BLaER1 (cell line): ENCODE measurements around the gene SLC9A1.

ENCODE experiments used
- H3K27ac ChIP-seq: shearing (Covaris generic); formaldehyde crosslinking; 2 replicates; pipeline ENCODE4 v1.8.1; 2022
- H3K27me3 ChIP-seq: shearing (Covaris generic); formaldehyde crosslinking; 2 replicates; pipeline ENCODE4 v1.8.1; 2022
- H3K36me3 ChIP-seq: shearing (Covaris generic); formaldehyde crosslinking; 2 replicates; pipeline ENCODE4 v1.8.1; 2022
- H3K4me1 ChIP-seq: shearing (Covaris generic); formaldehyde crosslinking; 2 replicates; pipeline ENCODE4 v1.8.1; 2022
- H3K4me2 ChIP-seq: shearing (Covaris generic); formaldehyde crosslinking; 2 replicates; pipeline ENCODE4 v1.8.1; 2022
- H3K4me3 ChIP-seq: shearing (Covaris generic); formaldehyde crosslinking; 2 replicates; pipeline ENCODE4 v1.8.1; 2022
- H3K9ac ChIP-seq: shearing (Covaris generic); formaldehyde crosslinking; 2 replicates; pipeline ENCODE4 v1.8.1; 2022
- H3K9me3 ChIP-seq: shearing (Covaris generic); formaldehyde crosslinking; 2 replicates; pipeline ENCODE4 v1.8.1; 2022
- H4K20me1 ChIP-seq: shearing (Covaris generic); formaldehyde crosslinking; 2 replicates; pipeline ENCODE4 v1.8.1; 2022
- Cebpa-rat ChIP-seq: shearing (Covaris generic); IDR thresholded peaks from 2 replicates; pipeline ENCODE4 v1.8.1; 2022

Gene SLC9A1

DNA sequence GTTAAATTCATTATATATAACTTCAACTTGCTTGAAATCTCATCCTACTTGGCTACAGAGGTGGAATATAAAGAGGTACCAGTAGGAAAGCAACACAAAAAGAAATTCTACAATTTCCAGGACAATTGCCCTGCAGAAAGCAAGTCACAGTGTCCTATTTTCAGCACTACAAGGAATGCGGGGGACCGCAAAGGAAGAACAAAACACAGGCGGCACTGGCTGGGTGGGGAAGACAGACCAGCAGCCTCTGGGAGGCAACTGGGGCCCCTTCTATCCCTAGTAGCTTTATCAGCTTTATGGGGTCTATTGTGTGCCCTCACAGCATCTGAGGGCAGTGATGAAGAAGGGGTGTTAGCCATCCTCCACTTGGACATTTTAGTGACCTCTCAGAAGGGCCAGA, 30.5 kb downstream of the SLC9A1 start:
- no peak overlapping the region for H3K27ac ChIP-seq
- H3K9ac ChIP-seq: no peak overlapping the region
- no peaks in the 10 kb centered on the region for H3K9me3 ChIP-seq
- no peak overlapping the region for H3K4me2 ChIP-seq
- peaks cover 33% of the 10 kb centered on the region for H3K4me1 ChIP-seq
- no peaks in the 10 kb centered on the region for H3K27me3 ChIP-seq
- H4K20me1 ChIP-seq: no peaks in the 10 kb centered on the region
- H3K4me3 ChIP-seq: no peak overlapping the region
- no peak for TF ChIP-seq Cebpa-rat
- peaks cover 12% of the 10 kb centered on the region; the same call in 1 of the 2 replicates for H3K36me3 ChIP-seq

DNA sequence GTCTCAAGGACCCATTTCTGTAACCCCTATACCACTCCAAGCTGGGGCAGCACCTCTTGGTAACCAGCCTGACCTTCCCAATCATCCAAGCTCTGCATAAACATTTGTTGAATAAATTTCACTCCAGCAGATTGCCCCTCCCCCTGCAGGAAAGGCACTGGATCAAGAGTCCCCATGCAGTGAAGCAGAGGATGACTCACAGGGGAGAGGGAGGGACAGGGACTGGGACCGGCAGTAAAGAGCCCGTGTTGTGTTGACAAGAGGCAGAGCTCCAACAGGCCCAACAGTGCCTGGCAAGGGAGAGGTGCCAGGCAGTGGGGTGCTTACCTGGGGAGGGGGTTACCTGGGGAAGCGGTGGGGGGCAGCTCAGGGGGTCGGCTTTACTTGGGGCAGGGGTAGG, 32.3 kb downstream of the SLC9A1 start:
- Histone ChIP-seq H3K4me3 (no peak overlapping the region), H3K9me3 (no peaks in the 10 kb centered on the region), H3K4me2 (peak overlapping the region; percentile 1; the same call in 1 of the 2 replicates), H3K36me3 (0 out of 2 replicates have a peak, but pooled peaks cover 6% of the 10 kb centered on the region), H3K4me1 (peaks cover 51% of the 10 kb centered on the region), H4K20me1 (no peaks in the 10 kb centered on the region), H3K27ac (peak overlapping the region; percentile 35; the same call in 1 of the 2 replicates), H3K27me3 (no peaks in the 10 kb centered on the region), H3K9ac (no peak overlapping the region; the same call in 1 of the 2 replicates)
- no peak for TF ChIP-seq Cebpa-rat

DNA sequence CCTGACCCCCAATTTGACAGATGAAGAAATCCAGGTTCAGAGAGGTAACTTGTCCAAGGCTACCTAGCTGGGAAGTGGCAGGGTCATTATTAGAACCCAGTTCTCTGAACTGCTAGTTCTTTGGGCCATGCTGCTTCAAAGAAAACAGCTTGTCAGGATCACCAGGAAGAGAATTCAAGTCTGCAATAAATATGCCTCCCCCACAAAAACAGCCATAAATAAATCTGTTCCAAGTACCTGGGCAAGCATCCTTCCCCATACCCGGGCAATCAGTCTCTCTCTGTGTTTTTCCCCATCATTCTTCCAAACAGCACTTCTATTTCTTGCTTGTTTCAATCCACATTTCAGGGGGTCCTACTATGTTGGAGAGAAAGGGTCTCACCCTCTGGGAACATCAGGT, 34.1 kb downstream of the SLC9A1 start:
- H3K4me3 ChIP-seq: no peak overlapping the region
- H3K27ac ChIP-seq: no peak overlapping the region
- no peak for TF ChIP-seq Cebpa-rat
- H3K27me3 ChIP-seq: no peaks in the 10 kb centered on the region
- H3K4me1 ChIP-seq: peaks cover 53% of the 10 kb centered on the region
- H3K4me2 ChIP-seq: no peak overlapping the region
- H3K36me3 ChIP-seq: 0 out of 2 replicates have a peak, but pooled peaks cover 3% of the 10 kb centered on the region
- no peaks in the 10 kb centered on the region for H3K9me3 ChIP-seq
- H4K20me1 ChIP-seq: no peaks in the 10 kb centered on the region
- H3K9ac ChIP-seq: no peak overlapping the region

DNA sequence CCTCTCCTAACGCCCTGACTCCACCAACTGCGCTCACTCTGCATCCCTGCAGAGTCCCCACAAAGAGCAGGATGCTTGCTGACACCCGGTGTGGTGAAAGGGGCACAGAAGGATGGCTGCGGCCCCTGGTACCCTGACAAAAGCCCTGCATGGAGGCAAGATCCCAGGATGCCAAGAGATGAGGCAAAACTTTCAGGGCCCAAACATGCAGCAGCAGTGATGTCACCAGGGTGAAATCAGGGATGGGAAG, 36.6 kb downstream of the SLC9A1 start:
- H3K4me2 ChIP-seq: peak overlapping the region; percentile 84

DNA sequence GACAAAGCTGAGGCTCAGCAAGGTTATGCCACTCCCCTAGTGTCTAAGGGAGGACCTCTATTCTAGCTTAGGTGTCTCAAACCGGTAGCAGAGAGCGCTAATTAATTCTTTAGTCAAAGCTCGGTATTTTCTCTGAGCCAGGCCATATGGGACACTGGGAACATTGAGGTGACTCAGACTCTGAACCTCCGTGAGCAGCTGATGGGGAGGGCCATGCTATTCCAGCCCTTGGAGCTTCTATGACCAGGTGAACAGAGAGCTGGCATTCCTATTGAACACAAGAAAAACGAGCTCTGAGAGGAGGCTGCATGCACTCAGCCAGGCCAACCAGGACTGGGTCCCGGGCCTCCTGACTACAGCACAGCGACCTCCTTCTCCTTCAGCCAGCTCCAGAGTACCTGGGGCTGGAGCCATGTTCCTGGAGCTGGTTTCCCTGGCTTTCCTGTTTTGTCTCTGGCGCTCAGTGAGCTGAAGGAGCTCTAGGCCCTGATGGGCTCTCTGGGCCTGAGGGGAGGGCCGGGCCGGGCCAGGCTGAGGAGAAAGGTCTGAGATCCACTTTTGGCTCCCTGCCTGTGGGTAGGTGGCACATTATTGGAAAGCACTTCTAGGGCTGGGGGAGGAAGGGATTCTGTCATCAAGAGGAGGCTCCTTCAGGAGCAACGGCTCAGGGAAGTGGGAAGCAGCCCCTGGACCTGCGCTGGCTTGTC, 37.0 kb downstream of the SLC9A1 start:
- Histone ChIP-seq H3K27ac (peak overlapping the region; percentile 85), H3K36me3 (peaks cover 12% of the 10 kb centered on the region; the same call in 1 of the 2 replicates), H3K9me3 (no peaks in the 10 kb centered on the region), H3K4me2 (peak overlapping the region; percentile 84), H3K4me1 (peaks cover 65% of the 10 kb centered on the region), H4K20me1 (no peaks in the 10 kb centered on the region), H3K9ac (peak overlapping the region; percentile 61), H3K4me3 (no peak overlapping the region), H3K27me3 (no peaks in the 10 kb centered on the region)
- no peak for TF ChIP-seq Cebpa-rat

More for the DNA sequence above, 36.6 kb downstream of the SLC9A1 start:
- Histone ChIP-seq H3K9ac (peak overlapping the region; percentile 61), H3K4me3 (no peak overlapping the region), H3K9me3 (no peaks in the 10 kb centered on the region), H3K27ac (peak overlapping the region; percentile 85), H3K27me3 (no peaks in the 10 kb centered on the region), H3K36me3 (peaks cover 7% of the 10 kb centered on the region; the same call in 1 of the 2 replicates), H4K20me1 (no peaks in the 10 kb centered on the region), H3K4me1 (peaks cover 60% of the 10 kb centered on the region)
- no peak for TF ChIP-seq Cebpa-rat

DNA sequence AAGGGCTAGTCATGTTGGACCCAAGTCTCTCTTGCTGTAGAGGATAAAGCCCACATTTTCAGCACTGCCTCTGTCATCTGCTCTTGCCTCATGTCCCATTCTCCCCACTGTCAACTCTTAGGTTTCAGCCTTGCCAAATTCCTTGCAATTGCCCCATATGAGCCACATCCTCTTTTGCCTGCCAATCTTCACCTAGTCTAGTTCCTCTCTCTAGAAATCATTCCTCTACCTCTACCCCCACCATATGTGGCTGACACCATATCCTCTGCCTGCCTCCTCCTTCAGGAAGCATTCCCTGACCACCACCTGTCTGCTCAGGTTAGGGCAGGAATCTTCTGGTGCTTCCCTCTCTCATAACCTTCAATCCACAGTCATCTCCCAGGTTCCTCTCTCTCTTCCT, 38.2 kb downstream of the SLC9A1 start:
- Histone ChIP-seq H3K4me2 (peak overlapping the region; percentile 84; the same call in 1 of the 2 replicates), H3K36me3 (peaks cover 12% of the 10 kb centered on the region; the same call in 1 of the 2 replicates), H3K4me3 (no peak overlapping the region), H3K9ac (no peak overlapping the region), H3K27ac (no peak overlapping the region; the same call in 1 of the 2 replicates), H4K20me1 (no peaks in the 10 kb centered on the region), H3K9me3 (no peaks in the 10 kb centered on the region), H3K4me1 (peaks cover 67% of the 10 kb centered on the region), H3K27me3 (no peaks in the 10 kb centered on the region)
- no peak for TF ChIP-seq Cebpa-rat

DNA sequence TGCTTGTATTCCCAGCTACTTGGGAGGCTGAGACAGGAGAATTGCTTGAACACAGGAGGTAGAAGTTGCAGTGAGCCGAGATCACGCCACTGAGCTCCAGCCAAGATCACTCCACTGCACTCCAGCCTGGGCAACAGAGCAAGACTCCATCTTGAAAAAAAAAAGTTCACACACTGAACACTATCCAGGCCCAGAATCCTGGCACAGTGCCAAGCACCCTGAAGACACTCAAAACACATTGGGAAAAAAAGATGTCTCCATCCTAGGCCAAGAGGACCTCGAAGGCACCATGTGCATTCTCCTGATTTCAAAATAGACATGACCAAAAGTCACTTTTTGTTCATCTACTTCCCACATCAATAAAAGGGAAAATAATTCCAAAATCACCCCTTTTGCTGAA, 38.7 kb downstream of the SLC9A1 start:
- H3K9me3 ChIP-seq: no peaks in the 10 kb centered on the region
- TF ChIP-seq Cebpa-rat: no peak
- no peak overlapping the region for H3K4me3 ChIP-seq
- no peak overlapping the region for H3K4me2 ChIP-seq
- peaks cover 12% of the 10 kb centered on the region; the same call in 1 of the 2 replicates for H3K36me3 ChIP-seq
- H3K9ac ChIP-seq: no peak overlapping the region
- H3K27ac ChIP-seq: no peak overlapping the region
- no peaks in the 10 kb centered on the region for H3K27me3 ChIP-seq
- peaks cover 72% of the 10 kb centered on the region for H3K4me1 ChIP-seq
- no peaks in the 10 kb centered on the region for H4K20me1 ChIP-seq

DNA sequence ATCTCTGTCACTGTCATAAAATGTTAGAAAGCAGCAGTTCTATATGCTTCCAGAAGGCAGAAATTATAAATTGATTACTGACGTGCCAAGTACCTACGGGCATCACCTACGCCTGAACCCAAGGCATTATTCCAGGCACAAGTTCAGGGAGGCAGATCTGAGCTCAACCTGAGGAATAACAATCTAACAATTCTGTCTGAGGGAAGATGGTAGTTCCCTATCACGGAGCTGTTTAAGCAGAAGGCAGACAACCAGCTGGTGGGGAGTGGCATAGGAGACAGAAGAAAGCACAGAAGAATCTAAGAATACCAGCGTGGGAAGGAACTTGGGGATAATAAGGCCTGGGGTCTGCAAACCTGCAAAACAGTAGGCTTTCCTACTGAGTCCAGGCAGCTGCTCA, 40.4 kb downstream of the SLC9A1 start:
- TF ChIP-seq Cebpa-rat: no peak
- no peak overlapping the region for H3K9ac ChIP-seq
- H3K4me1 ChIP-seq: peaks cover 82% of the 10 kb centered on the region
- no peak overlapping the region for H3K27ac ChIP-seq
- H3K9me3 ChIP-seq: no peaks in the 10 kb centered on the region
- H3K36me3 ChIP-seq: peaks cover 15% of the 10 kb centered on the region; the same call in 1 of the 2 replicates
- no peak overlapping the region for H3K4me3 ChIP-seq
- no peaks in the 10 kb centered on the region for H4K20me1 ChIP-seq
- no peaks in the 10 kb centered on the region for H3K27me3 ChIP-seq
- no peak overlapping the region for H3K4me2 ChIP-seq

DNA sequence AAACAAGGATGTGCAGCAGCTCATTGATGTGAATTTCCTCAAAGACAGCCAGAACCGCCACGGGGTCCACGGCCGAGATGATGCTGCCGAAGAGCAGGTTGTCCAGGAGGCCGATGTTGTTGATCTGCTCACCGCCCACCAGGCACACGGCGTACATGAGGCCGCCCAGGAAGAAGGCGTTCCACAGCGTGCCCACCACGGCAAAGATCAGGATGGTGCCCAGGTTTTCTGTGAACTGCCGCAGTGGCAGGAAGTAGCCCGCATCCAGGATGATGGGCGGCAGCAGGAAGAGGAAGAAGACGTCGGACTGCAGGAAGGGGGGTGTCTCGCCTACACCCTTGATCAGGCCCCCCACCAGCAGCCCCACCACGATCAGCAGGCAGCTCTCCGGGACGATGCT, 41.1 kb downstream of the SLC9A1 start:
- no peak overlapping the region; the same call in 1 of the 2 replicates for H3K27ac ChIP-seq
- H4K20me1 ChIP-seq: no peaks in the 10 kb centered on the region
- no peak for TF ChIP-seq Cebpa-rat
- H3K4me3 ChIP-seq: no peak overlapping the region
- H3K4me1 ChIP-seq: peaks cover 79% of the 10 kb centered on the region
- peaks cover 21% of the 10 kb centered on the region for H3K36me3 ChIP-seq
- H3K4me2 ChIP-seq: no peak overlapping the region
- H3K9ac ChIP-seq: no peak overlapping the region
- H3K27me3 ChIP-seq: no peaks in the 10 kb centered on the region
- H3K9me3 ChIP-seq: no peaks in the 10 kb centered on the region

DNA sequence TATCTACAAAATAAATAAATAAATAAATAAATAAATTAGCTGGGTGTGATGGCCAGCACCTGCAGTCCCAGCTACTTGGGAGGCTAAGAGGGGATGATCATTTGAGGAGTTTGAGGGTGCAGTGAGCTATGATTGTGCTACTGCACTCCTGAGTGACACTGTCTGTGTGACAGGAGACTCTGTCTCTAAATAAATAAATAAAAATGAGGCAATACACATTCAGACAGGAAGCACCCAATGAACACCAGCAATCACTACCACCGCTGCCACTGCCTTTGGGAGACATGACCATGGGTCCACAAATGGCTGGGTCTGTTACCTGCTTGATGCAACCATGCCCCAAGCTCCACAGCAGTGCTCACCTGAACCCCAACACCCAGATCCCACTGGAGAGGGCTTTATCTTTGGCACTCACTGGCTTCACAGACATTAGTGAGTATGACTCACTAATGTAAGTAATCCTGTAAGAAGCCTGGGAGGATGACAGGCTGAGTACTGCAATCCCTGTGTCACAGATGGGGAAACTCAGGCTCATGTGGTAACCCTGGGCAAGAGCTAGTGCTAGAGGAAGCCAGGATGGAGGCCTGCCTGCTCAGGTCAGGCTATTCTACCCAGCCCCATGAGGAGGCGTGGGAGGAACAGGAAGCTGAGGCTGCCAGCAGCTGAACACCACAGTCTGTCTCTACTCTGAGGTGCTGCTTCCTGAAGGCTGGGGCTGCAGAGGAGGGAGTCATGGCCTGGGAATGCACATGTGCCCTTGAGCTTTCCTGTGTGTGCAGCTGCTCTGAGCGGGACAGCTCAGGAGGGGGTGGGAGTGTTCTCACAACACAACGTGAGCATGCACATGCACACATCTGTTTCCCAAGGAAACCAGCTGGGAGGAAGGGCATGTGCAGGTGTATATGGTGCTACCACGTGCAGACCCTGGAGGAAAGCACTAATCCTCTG, 43.0 kb downstream of the SLC9A1 start:
- Histone ChIP-seq H3K27me3 (no peaks in the 10 kb centered on the region), H3K4me1 (peaks cover 65% of the 10 kb centered on the region), H4K20me1 (no peaks in the 10 kb centered on the region), H3K36me3 (peaks cover 26% of the 10 kb centered on the region), H3K27ac (peak overlapping the region; percentile 82), H3K4me2 (peak overlapping the region; percentile 84), H3K9ac (peak overlapping the region; percentile 65), H3K9me3 (no peaks in the 10 kb centered on the region), H3K4me3 (no peak overlapping the region)
- TF ChIP-seq Cebpa-rat: no peak
